Activated CD4-positive, alpha-beta T cell treated with anti-CD3 and anti-CD28 coated beads for 36 hours (primary cell): ENCODE measurements around the gene ADAT3. TPM values are rescaled to one million over a fixed set of nuclear protein-coding genes. Genes with fewer than 3 reads are reported as not detected.

ENCODE experiments used
- ATAC-seq: fragments of 200-7000 bp; cut with Tn5 transposase; one replicate; pipeline ENCODE4 v1.10.0; 2021; ENCODE audit warnings: mild to moderate bottlenecking, moderate library complexity
- CTCF ChIA-PET: fragments of 350-600 bp; sonication (Branson Sonifier 250); formaldehyde crosslinking; loops from one replicate; lab custom pipeline; 2021; ENCODE audit warnings: antibody characterized with exemption; lab: Charles Lee
- POLR2A ChIA-PET: fragments of 350-600 bp; sonication (Branson Sonifier 250); formaldehyde crosslinking; loops from one replicate; lab custom pipeline; 2021; ENCODE audit warnings: antibody characterized with exemption, inconsistent platforms; lab: Charles Lee
- DNase-seq: peaks from one replicate; pipeline ENCODE4 v3.0.0-alpha.2; 2020
- H3K27ac Mint-ChIP-seq: one replicate; pipeline ENCODE4 v1.8.0; 2021; ENCODE audit warnings: mixed read lengths
- H3K27me3 Mint-ChIP-seq: one replicate; pipeline ENCODE4 v1.8.0; 2021; ENCODE audit warnings: mixed read lengths
- H3K36me3 Mint-ChIP-seq: one replicate; pipeline ENCODE4 v1.8.0; 2021; ENCODE audit warnings: low read depth, mixed read lengths
- H3K4me1 Mint-ChIP-seq: one replicate; pipeline ENCODE4 v1.8.0; 2021; ENCODE audit warnings: mixed read lengths
- H3K4me3 Mint-ChIP-seq: one replicate; pipeline ENCODE4 v1.8.0; 2021; ENCODE audit warnings: mild to moderate bottlenecking, moderate library complexity, mixed read lengths
- H3K9me3 Mint-ChIP-seq: one replicate; pipeline ENCODE4 v1.8.0; 2021; ENCODE audit warnings: low read depth, mixed read lengths
- intact Hi-C, 2 experiments: fragments of 100-400 bp; cut with DNase I in 1 of 2; cut with micrococcal nuclease in 1 of 2; formaldehyde crosslinking; loops; one replicate each; pipeline versions ENCODE4 v1.14.2 to v1.15.1; 2022 to 2024; cut with DNase I, micrococcal nuclease
- total RNA-seq, 2 experiments: library from RNA; stranded (reverse); gene quantifications; one replicate each; pipeline ENCODE4 v1.2.3, GENCODE V29; 2021

The ADAT3 gene
- total RNA-seq, 2 experiments from 2014 or later = 5.6 to 6.1 TPM

GRCh38 chr19:1860821-1861598 lies 44.2 kb upstream of the ADAT3 start:
- Mint-ChIP-seq H3K4me3 (peak overlapping the region; percentile 92), H3K4me1 (peaks cover 46% of the 10 kb centered on the region), H3K36me3 (no peaks in the 10 kb centered on the region), H3K27me3 (no peaks in the 10 kb centered on the region), H3K27ac (peak overlapping the region; percentile 34), H3K9me3 (no peaks in the 10 kb centered on the region)
- CTCF ChIA-PET = interaction anchor here (0.6 kb wide), 2 partner anchors 37 to 290 kb away, joined by 3 to 4 read pairs; no protein-coding TSS in a partner anchor
- POLR2A ChIA-PET = no interaction called here
- DNase-seq (no peak), ATAC-seq (no peak)
- intact Hi-C loops = loop anchor here in 1 of 2 experiments (5.0 kb wide), 4 partner anchors 201 to 1064 kb away; partner anchors contain the start of genes CIRBP, MBD3 and PTBP1

- ChIA-PET POLR2A (no interaction called here), CTCF (interaction anchor here (0.6 kb wide), 1 partner anchor 36 kb away, joined by 4 read pairs; no protein-coding TSS in a partner anchor)
- no peak for ATAC-seq
- no peaks in the 10 kb centered on the region for H3K36me3 Mint-ChIP-seq
- no peak for DNase-seq
- H3K27ac Mint-ChIP-seq = peak overlapping the region; percentile 34
- H3K27me3 Mint-ChIP-seq = no peaks in the 10 kb centered on the region
- H3K4me1 Mint-ChIP-seq = peaks cover 43% of the 10 kb centered on the region
- H3K4me3 Mint-ChIP-seq = peak overlapping the region; percentile 92
- intact Hi-C loops = loop anchor here (2.0 to 5.0 kb wide), 6 partner anchors 13 to 1181 kb away; partner anchors contain the start of genes CIRBP (in 1 of the 2), MBD3 (in 1 of the 2), PTBP1 (in 1 of the 2) and REXO1 (in 1 of the 2)
- H3K9me3 Mint-ChIP-seq = no peaks in the 10 kb centered on the region
Measured at GRCh38 chr19:1861599-1862031, 43.6 kb upstream of the ADAT3 start.

- Mint-ChIP-seq H3K27me3 (no peaks in the 10 kb centered on the region), H3K9me3 (no peaks in the 10 kb centered on the region), H3K4me3 (peak overlapping the region; percentile 92), H3K36me3 (no peaks in the 10 kb centered on the region), H3K27ac (peak overlapping the region; percentile 92), H3K4me1 (peaks cover 46% of the 10 kb centered on the region)
- ChIA-PET POLR2A (no interaction called here), CTCF (no interaction called here)
- DNase-seq = no peak
- intact Hi-C loops = loop anchor here (2.0 to 5.0 kb wide), 6 partner anchors 13 to 1181 kb away; partner anchors contain the start of genes CIRBP (in 1 of the 2), MBD3 (in 1 of the 2), PTBP1 (in 1 of the 2) and REXO1 (in 1 of the 2)
- no peak for ATAC-seq
Measured at GRCh38 chr19:1862068-1862423, 43.2 kb upstream of the ADAT3 start.

GRCh38 chr19:1862424-1863327 lies 42.5 kb upstream of the ADAT3 start:
- Mint-ChIP-seq H3K9me3 (no peaks in the 10 kb centered on the region), H3K4me3 (peak overlapping the region; percentile 92), H3K4me1 (peaks cover 45% of the 10 kb centered on the region), H3K27me3 (no peaks in the 10 kb centered on the region), H3K36me3 (no peaks in the 10 kb centered on the region), H3K27ac (peak overlapping the region; percentile 92)
- CTCF ChIA-PET = no interaction called here
- no peak for ATAC-seq
- peak; percentile 72 for DNase-seq
- intact Hi-C loops = loop anchor here (1.0 to 5.0 kb wide), 11 partner anchors 7 to 1182 kb away; partner anchors contain the start of genes CIRBP (in 1 of the 2), DOT1L (in 1 of the 2), MBD3 (in 1 of the 2) and PTBP1 (in 1 of the 2)
- POLR2A ChIA-PET = no interaction called here

- intact Hi-C loops = loop anchor here (1.0 to 5.0 kb wide), 11 partner anchors 8 to 1182 kb away; partner anchors contain the start of genes CIRBP (in 1 of the 2), DOT1L (in 1 of the 2), MBD3 (in 1 of the 2) and PTBP1 (in 1 of the 2)
- H3K9me3 Mint-ChIP-seq = no peaks in the 10 kb centered on the region
- POLR2A ChIA-PET = no interaction called here
- H3K27me3 Mint-ChIP-seq = no peaks in the 10 kb centered on the region
- H3K4me1 Mint-ChIP-seq = peaks cover 40% of the 10 kb centered on the region
- H3K4me3 Mint-ChIP-seq = peak within 1 kb of the TSS; percentile 92
- peaks cover 4% of the 10 kb centered on the region for H3K36me3 Mint-ChIP-seq
- peak; percentile 2 for ATAC-seq
- no peak for DNase-seq
- peak within 1 kb of the TSS; percentile 92 for H3K27ac Mint-ChIP-seq
- CTCF ChIA-PET = no interaction called here
Measured at GRCh38 chr19:1863328-1863637, 41.9 kb upstream of the ADAT3 start, which contains the start of gene KLF16. KLF16 (minus strand) TSS chr19:1863579; CDS start chr19:1863497, 82 bp downstream.

- CTCF ChIA-PET = interaction anchor here (1.0 to 1.7 kb wide), 2 partner anchors 11 to 22 kb away, joined by 3 to 8 read pairs; partner anchors contain the start of gene ABHD17A
- DNase-seq (peak; percentile 97), ATAC-seq (peak; percentile 75)
- POLR2A ChIA-PET = interaction anchor here (0.9 to 1.0 kb wide), 2 partner anchors 11 to 13 kb away, joined by 3 to 4 read pairs; no protein-coding TSS in a partner anchor
- H3K4me1 Mint-ChIP-seq = peaks cover 37% of the 10 kb centered on the region
- H3K9me3 Mint-ChIP-seq = no peaks in the 10 kb centered on the region
- peaks cover 8% of the 10 kb centered on the region for H3K36me3 Mint-ChIP-seq
- H3K4me3 Mint-ChIP-seq = peak overlapping the region; percentile 68
- H3K27ac Mint-ChIP-seq = peak overlapping the region; percentile 72
- intact Hi-C loops = loop anchor here (1.0 to 5.0 kb wide), 23 partner anchors 9 to 1642 kb away; partner anchors contain the start of genes ADAT3 (in 2 of the 2), REXO1 (in 2 of the 2), SCAMP4 (in 2 of the 2) and ABHD17A (in 1 of the 2)
- no peaks in the 10 kb centered on the region for H3K27me3 Mint-ChIP-seq
Measured at GRCh38 chr19:1863638-1864479, 41.3 kb upstream of the ADAT3 start.

- H3K4me1 Mint-ChIP-seq = peaks cover 36% of the 10 kb centered on the region
- no peaks in the 10 kb centered on the region for H3K27me3 Mint-ChIP-seq
- ATAC-seq (peak; percentile 21), DNase-seq (peak; percentile 79)
- H3K9me3 Mint-ChIP-seq = no peaks in the 10 kb centered on the region
- peak overlapping the region; percentile 85 for H3K27ac Mint-ChIP-seq
- POLR2A ChIA-PET = interaction anchor here (0.9 to 1.0 kb wide), 2 partner anchors 11 to 12 kb away, joined by 3 to 4 read pairs; no protein-coding TSS in a partner anchor
- peak overlapping the region; percentile 68 for H3K4me3 Mint-ChIP-seq
- intact Hi-C loops = loop anchor here (1.0 to 5.0 kb wide), 16 partner anchors 12 to 1642 kb away; partner anchors contain the start of genes ADAT3 (in 2 of the 2), SCAMP4 (in 2 of the 2), ABHD17A (in 1 of the 2) and AP3D1 (in 1 of the 2)
- CTCF ChIA-PET = interaction anchor here (0.6 to 1.7 kb wide), 3 partner anchors 10 to 27 kb away, joined by 3 to 8 read pairs (median 3); partner anchors contain the start of gene ABHD17A
- H3K36me3 Mint-ChIP-seq = peaks cover 9% of the 10 kb centered on the region
Measured at GRCh38 chr19:1864480-1865171, 40.6 kb upstream of the ADAT3 start.

- H3K27ac Mint-ChIP-seq = peak overlapping the region; percentile 85
- POLR2A ChIA-PET = interaction anchor here (0.6 to 1.0 kb wide), 3 partner anchors 10 to 307 kb away, joined by 3 to 4 read pairs (median 3); no protein-coding TSS in a partner anchor
- no peak for ATAC-seq
- intact Hi-C loops = loop anchor here (2.0 kb wide), 2 partner anchors 39 to 177 kb away; partner anchors contain the start of genes ADAT3 (in 1 of the 2) and SCAMP4 (in 1 of the 2)
- CTCF ChIA-PET = interaction anchor here (0.6 to 1.7 kb wide), 3 partner anchors 10 to 74 kb away, joined by 3 to 8 read pairs (median 3); no protein-coding TSS in a partner anchor
- no peaks in the 10 kb centered on the region for H3K27me3 Mint-ChIP-seq
- no peaks in the 10 kb centered on the region for H3K9me3 Mint-ChIP-seq
- H3K36me3 Mint-ChIP-seq = peaks cover 12% of the 10 kb centered on the region
- DNase-seq = no peak
- H3K4me1 Mint-ChIP-seq = peaks cover 31% of the 10 kb centered on the region
- peak overlapping the region; percentile 68 for H3K4me3 Mint-ChIP-seq
Measured at GRCh38 chr19:1865172-1866010, 39.8 kb upstream of the ADAT3 start.
